Glutamatergic neuron (in vitro differentiated cells): Measurements from ENCODE around the gene HMG20A. TPM values are rescaled to one million over a fixed set of nuclear protein-coding genes. Genes with fewer than 3 reads are reported as not detected.

Experiments used
- DNase-seq: peaks from one replicate; pipeline ENCODE4 v3.0.0; 2022
- H3K27ac Mint-ChIP-seq: one replicate; pipeline ENCODE4 v1.8.0; 2020; ENCODE audit warnings: mild to moderate bottlenecking, mixed read lengths, inconsistent platforms; ENCODE audit not compliant: unreplicated experiment
- H3K27me3 Mint-ChIP-seq: one replicate; pipeline ENCODE4 v1.8.0; 2020; ENCODE audit warnings: mild to moderate bottlenecking, moderate library complexity, mixed read lengths, inconsistent platforms; ENCODE audit not compliant: unreplicated experiment
- H3K36me3 Mint-ChIP-seq: one replicate; pipeline ENCODE4 v1.8.0; 2020; ENCODE audit warnings: mild to moderate bottlenecking, mixed read lengths, inconsistent platforms; ENCODE audit not compliant: unreplicated experiment
- H3K4me1 Mint-ChIP-seq: one replicate; pipeline ENCODE4 v1.8.0; 2020; ENCODE audit warnings: mild to moderate bottlenecking, low read depth, mixed read lengths, inconsistent platforms; ENCODE audit not compliant: unreplicated experiment
- H3K4me3 Mint-ChIP-seq: one replicate; pipeline ENCODE4 v1.8.0; 2020; ENCODE audit warnings: mild to moderate bottlenecking, mixed read lengths, inconsistent platforms; ENCODE audit not compliant: unreplicated experiment
- H3K9me3 Mint-ChIP-seq: one replicate; pipeline ENCODE4 v1.8.0; 2020; ENCODE audit warnings: mild to moderate bottlenecking, moderate library complexity, mixed read lengths, inconsistent platforms; ENCODE audit not compliant: unreplicated experiment
- CTCF ChIP-seq: fragments of 200-600 bp; sonication (generic); IDR thresholded peaks from one replicate; pipeline ENCODE4 v1.5.0; 2021; ENCODE audit not compliant: partially characterized antibody, unreplicated experiment
- total RNA-seq: library from RNA; stranded (reverse); fragmentation: NEBNext Ultra II Directional; extraction: Animal tissue kit (Norgen Biotek cat#: 25700); gene quantifications from one replicate; pipeline ENCODE4 v1.2.1, GENCODE V29; 2021; ENCODE audit not compliant: unreplicated experiment

The HMG20A gene
- total RNA-seq, 1 donor from 2014 or later = 62.1 TPM

DNA sequence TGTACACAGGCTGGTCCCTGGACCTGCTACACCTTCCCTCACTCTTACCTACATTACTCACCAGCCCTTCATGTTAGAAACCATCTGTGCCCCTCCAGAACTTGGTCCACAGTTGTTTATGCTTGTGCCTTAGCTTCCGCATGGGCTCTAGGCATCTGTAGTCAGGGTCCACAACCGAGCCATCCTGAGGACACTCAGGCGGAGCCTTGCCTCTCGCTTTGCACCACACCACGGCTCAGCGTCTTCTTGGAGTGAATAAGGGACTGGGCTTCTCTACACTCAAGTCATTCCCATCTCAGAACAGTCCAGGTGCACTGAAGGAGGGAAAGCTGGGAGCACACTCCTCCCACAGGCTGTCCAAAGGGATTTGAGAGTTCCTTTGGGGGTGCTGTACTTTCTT is 97.8 kb downstream of the HMG20A start:
- Mint-ChIP-seq H3K36me3 (peaks cover 4% of the 10 kb centered on the region), H3K27ac (no peak overlapping the region), H3K27me3 (no peaks in the 10 kb centered on the region), H3K9me3 (no peaks in the 10 kb centered on the region), H3K4me3 (no peak overlapping the region), H3K4me1 (peaks cover 4% of the 10 kb centered on the region)
- no peak for TF ChIP-seq CTCF
- DNase-seq = no peak

GRCh38 chr15:77519540-77519939 is 98.9 kb downstream of the HMG20A start:
- TF ChIP-seq CTCF = no peak
- DNase-seq = no peak
- Mint-ChIP-seq H3K4me3 (no peak overlapping the region), H3K27me3 (no peaks in the 10 kb centered on the region), H3K9me3 (no peaks in the 10 kb centered on the region), H3K27ac (no peak overlapping the region), H3K36me3 (peaks cover 7% of the 10 kb centered on the region), H3K4me1 (peaks cover 4% of the 10 kb centered on the region)

GRCh38 chr15:77521206-77521605 is 100.5 kb downstream of the HMG20A start:
- DNase-seq = no peak
- Mint-ChIP-seq H3K9me3 (peaks cover 2% of the 10 kb centered on the region), H3K27ac (no peak overlapping the region), H3K4me1 (peaks cover 7% of the 10 kb centered on the region), H3K27me3 (no peaks in the 10 kb centered on the region), H3K4me3 (no peak overlapping the region), H3K36me3 (peaks cover 11% of the 10 kb centered on the region)
- no peak for TF ChIP-seq CTCF

DNA sequence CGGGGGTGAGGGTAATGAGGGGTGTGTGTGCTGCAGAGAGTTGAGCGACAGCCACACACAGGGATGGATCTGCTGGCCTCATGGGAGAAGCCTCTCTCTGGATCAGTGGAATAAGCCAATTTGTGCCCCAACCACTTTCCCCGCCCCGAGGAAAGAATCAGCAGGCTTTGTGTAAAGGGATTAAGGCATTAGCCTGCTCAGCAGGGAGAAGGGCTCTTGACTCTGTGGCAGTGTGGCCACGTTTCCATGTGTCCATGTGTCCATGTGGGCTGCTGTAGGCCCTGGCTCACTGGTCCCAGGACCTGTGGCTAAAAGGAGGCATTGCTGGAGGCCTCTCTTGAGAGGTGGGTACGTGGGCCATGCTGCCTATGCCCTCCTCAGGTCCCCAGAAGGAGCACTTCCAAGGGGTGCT is 104.7 kb downstream of the HMG20A start:
- Mint-ChIP-seq H3K4me3 (no peak overlapping the region), H3K27me3 (peaks cover 1% of the 10 kb centered on the region), H3K36me3 (peaks cover 7% of the 10 kb centered on the region), H3K9me3 (peaks cover 5% of the 10 kb centered on the region), H3K27ac (no peak overlapping the region), H3K4me1 (peaks cover 15% of the 10 kb centered on the region)
- no peak for TF ChIP-seq CTCF
- no peak for DNase-seq

GRCh38 chr15:77525907-77526594 is 105.4 kb downstream of the HMG20A start:
- no peak overlapping the region for H3K4me3 Mint-ChIP-seq
- H3K4me1 Mint-ChIP-seq = peaks cover 17% of the 10 kb centered on the region
- H3K9me3 Mint-ChIP-seq = peaks cover 7% of the 10 kb centered on the region
- H3K27me3 Mint-ChIP-seq = peaks cover 1% of the 10 kb centered on the region
- no peak for TF ChIP-seq CTCF
- H3K27ac Mint-ChIP-seq = no peak overlapping the region
- DNase-seq = no peak
- peaks cover 11% of the 10 kb centered on the region for H3K36me3 Mint-ChIP-seq
